ENCODE data around the gene MAEA. TPM values are rescaled to one million over a fixed set of nuclear protein-coding genes. Genes with fewer than 3 reads are reported as not detected.

The MAEA gene
- polyA plus RNA-seq, 3 donors: 34.3 to 83.5 (median 37.7) TPM

GRCh38 chr4:1300466-1301455 is 11.1 kb downstream of the MAEA start:
- H3K27ac ChIP-seq (ENCODE audit: low read depth in 1 of 2, low read length in 2 of 2): peak overlapping the region; percentile 99

GRCh38 chr4:1302159-1302558 is 12.5 kb downstream of the MAEA start:
- Mint-ChIP-seq H3K27me3 (ENCODE audit: low read depth in 3 of 3) (peaks cover 0 to 2% (median 0%) of the 10 kb centered on the region in 3 donors), H3K4me3 (no peak overlapping the region), H3K36me3 (peaks cover 42 to 69% of the 10 kb centered on the region in 2 donors), H3K4me1 (peaks cover 54% of the 10 kb centered on the region), H3K27ac (peak overlapping the region; percentile 96 to 99 (median 98)), H3K9me3 (no peaks in the 10 kb centered on the region)
- TF ChIP-seq, protein P1, sequence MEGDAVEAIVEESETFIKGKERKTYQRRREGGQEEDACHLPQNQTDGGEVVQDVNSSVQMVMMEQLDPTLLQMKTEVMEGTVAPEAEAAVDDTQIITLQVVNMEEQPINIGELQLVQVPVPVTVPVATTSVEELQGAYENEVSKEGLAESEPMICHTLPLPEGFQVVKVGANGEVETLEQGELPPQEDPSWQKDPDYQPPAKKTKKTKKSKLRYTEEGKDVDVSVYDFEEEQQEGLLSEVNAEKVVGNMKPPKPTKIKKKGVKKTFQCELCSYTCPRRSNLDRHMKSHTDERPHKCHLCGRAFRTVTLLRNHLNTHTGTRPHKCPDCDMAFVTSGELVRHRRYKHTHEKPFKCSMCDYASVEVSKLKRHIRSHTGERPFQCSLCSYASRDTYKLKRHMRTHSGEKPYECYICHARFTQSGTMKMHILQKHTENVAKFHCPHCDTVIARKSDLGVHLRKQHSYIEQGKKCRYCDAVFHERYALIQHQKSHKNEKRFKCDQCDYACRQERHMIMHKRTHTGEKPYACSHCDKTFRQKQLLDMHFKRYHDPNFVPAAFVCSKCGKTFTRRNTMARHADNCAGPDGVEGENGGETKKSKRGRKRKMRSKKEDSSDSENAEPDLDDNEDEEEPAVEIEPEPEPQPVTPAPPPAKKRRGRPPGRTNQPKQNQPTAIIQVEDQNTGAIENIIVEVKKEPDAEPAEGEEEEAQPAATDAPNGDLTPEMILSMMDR (IDR thresholded peaks at IDR 0.05): no peak
- Histone ChIP-seq H3K4me2 (replicated peaks; ENCODE audit: extremely low read depth, low read length, poor library complexity, severe bottlenecking) (no peak overlapping the region), H3K4me1 (ENCODE audit: control insufficient read depth in 1 of 2, insufficient read depth in 2 of 2, low read length in 2 of 2) (peaks cover 31 to 39% of the 10 kb centered on the region in 2 donors), H4K20me1 (ENCODE audit: insufficient read depth, low read length) (peaks cover 14% of the 10 kb centered on the region), H2AFZ (ENCODE audit: insufficient read depth, low read depth, low read length, poor library complexity, severe bottlenecking) (no peak overlapping the region), H3K4me3 (replicated peaks in 1 of 3; ENCODE audit: low read depth in 2 of 3, low read length in 3 of 3) (no peak overlapping the region), H3K79me2 (ENCODE audit: insufficient read depth, low read length) (peaks cover 90% of the 10 kb centered on the region), H3K27me3 (ENCODE audit: control insufficient read depth in 2 of 2, insufficient read depth in 2 of 2, low read length in 2 of 2) (no peaks in the 10 kb centered on the region), H3K27ac (ENCODE audit: low read depth in 1 of 2, low read length in 2 of 2) (peak overlapping the region in 1 of 2 donors; percentile 99), H3K9ac (ENCODE audit: insufficient read depth, low read length, poor library complexity, severe bottlenecking) (no peak overlapping the region), H3K9me3 (replicated peaks in 1 of 2; ENCODE audit: control insufficient read depth in 1 of 2, insufficient read depth in 1 of 2, low read length in 2 of 2) (no peaks in the 10 kb centered on the region), H3K36me3 (replicated peaks in 1 of 2; ENCODE audit: control insufficient read depth in 1 of 2, insufficient read depth in 2 of 2, low read length in 2 of 2) (peaks cover 19 to 30% of the 10 kb centered on the region in 2 donors)
- no peak for DNase-seq
- intact Hi-C loops (cut with micrococcal nuclease): no loop called here
- no CpG with 5 or more reads among the region's 4 CpGs for WGBS (ENCODE audit: insufficient coverage)

More at GRCh38 chr4:1300466-1301455, 11.1 kb downstream of the MAEA start:
- Histone ChIP-seq H3K9me3 (replicated peaks in 1 of 2; ENCODE audit: control insufficient read depth in 1 of 2, insufficient read depth in 1 of 2, low read length in 2 of 2) (no peaks in the 10 kb centered on the region), H3K9ac (ENCODE audit: insufficient read depth, low read length, poor library complexity, severe bottlenecking) (peak overlapping the region; percentile 81), H3K79me2 (ENCODE audit: insufficient read depth, low read length) (peaks cover 88% of the 10 kb centered on the region), H3K4me3 (replicated peaks in 1 of 3; ENCODE audit: low read depth in 2 of 3, low read length in 3 of 3) (peak overlapping the region in 1 of 3 experiments; percentile 40), H3K4me2 (replicated peaks; ENCODE audit: extremely low read depth, low read length, poor library complexity, severe bottlenecking) (peak overlapping the region; percentile 45), H3K36me3 (replicated peaks in 1 of 2; ENCODE audit: control insufficient read depth in 1 of 2, insufficient read depth in 2 of 2, low read length in 2 of 2) (peaks cover 28 to 40% of the 10 kb centered on the region in 2 donors), H3K4me1 (ENCODE audit: control insufficient read depth in 1 of 2, insufficient read depth in 2 of 2, low read length in 2 of 2) (peaks cover 31 to 36% of the 10 kb centered on the region in 2 donors), H4K20me1 (ENCODE audit: insufficient read depth, low read length) (peaks cover 7% of the 10 kb centered on the region), H2AFZ (ENCODE audit: insufficient read depth, low read depth, low read length, poor library complexity, severe bottlenecking) (no peak overlapping the region), H3K27me3 (ENCODE audit: control insufficient read depth in 2 of 2, insufficient read depth in 2 of 2, low read length in 2 of 2) (no peaks in the 10 kb centered on the region)
- H3K27me3 Mint-ChIP-seq (ENCODE audit: low read depth in 3 of 3): peaks cover 0 to 1% (median 0%) of the 10 kb centered on the region in 3 donors
- intact Hi-C loops (cut with micrococcal nuclease): loop anchor here in 1 of 2 donors (2.0 kb wide), 1 partner anchor 46 kb away; the partner anchor contains the start of gene UVSSA
- TF ChIP-seq, protein P1 (IDR thresholded peaks at IDR 0.05): no peak
- DNase-seq: peak; percentile 99 to 100 (median 99)
- peaks cover 0 to 2% (median 0%) of the 10 kb centered on the region in 7 donors for H3K9me3 Mint-ChIP-seq
- H3K4me3 Mint-ChIP-seq: peak overlapping the region; percentile 34 to 63
- peak overlapping the region; percentile 96 to 99 (median 98) for H3K27ac Mint-ChIP-seq
- H3K4me1 Mint-ChIP-seq: peaks cover 44% of the 10 kb centered on the region
- peaks cover 48 to 70% of the 10 kb centered on the region in 2 donors for H3K36me3 Mint-ChIP-seq
- 57% methylated on average over 26 of the region's 40 CpGs for WGBS (ENCODE audit: insufficient coverage)
